PFSK-1 (cell line): ENCODE data around the gene LDB2.

Experiments
- FOXP2 ChIP-seq: optimal IDR thresholded peaks from 2 replicates; pipeline ENCODE3; 2011; ENCODE audit warnings: borderline replicate concordance, control low read depth, inconsistent platforms; ENCODE audit not compliant: insufficient read depth; ENCODE audit errors: extremely low read length, extremely low read depth
- POLR2AphosphoS5 ChIP-seq: IDR thresholded peaks from 2 replicates; pipeline ENCODE4 v1.6.1; 2012; ENCODE audit warnings: low read depth, mild to moderate bottlenecking, control low read depth, low read length, moderate library complexity
- SIN3A ChIP-seq: IDR thresholded peaks from 2 replicates; pipeline ENCODE4 v1.6.1; 2012; ENCODE audit warnings: mild to moderate bottlenecking, low read length, moderate library complexity, borderline replicate concordance; ENCODE audit not compliant: insufficient read depth
- TAF1 ChIP-seq: IDR thresholded peaks from 2 replicates; pipeline ENCODE4 v1.6.1; 2012; ENCODE audit warnings: low read length, control low read depth, borderline replicate concordance; ENCODE audit not compliant: insufficient read depth
- TF ChIP-seq, protein P1 (sequence below), 2 experiments: IDR thresholded peaks; 2 replicates each; pipeline versions ENCODE4 v1.6.1 to v1.8.0; 2011 to 2012; ENCODE audit warnings: low read depth in 2 of 2, low read length in 2 of 2, control low read depth in 1 of 2, inconsistent platforms in 1 of 2, mild to moderate bottlenecking in 1 of 2, moderate library complexity in 1 of 2; ENCODE audit not compliant: insufficient read depth in 1 of 2

DNA sequence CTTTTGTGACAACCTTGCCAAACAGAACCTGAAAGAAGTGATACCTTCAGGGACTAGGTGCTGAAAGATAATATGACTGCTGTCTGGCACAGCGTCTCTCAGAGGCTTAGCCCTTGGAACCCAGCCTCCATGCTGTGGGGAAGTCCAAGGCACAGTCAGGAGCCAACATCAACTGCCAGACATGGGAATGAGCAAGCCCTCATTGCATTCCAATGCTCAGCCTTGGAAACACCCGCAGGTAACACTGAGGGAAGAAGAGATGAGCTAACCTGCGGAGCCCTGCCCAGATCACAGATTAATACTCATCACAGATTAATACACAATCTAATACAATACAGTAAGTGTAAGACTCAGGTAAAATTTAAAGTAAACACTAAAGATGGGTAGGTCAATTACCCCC, 31.5 kb downstream of the LDB2 start:
- TF ChIP-seq POLR2AphosphoS5 = no peak
- no peak for TF ChIP-seq TAF1
- TF ChIP-seq SIN3A = no peak
- TF ChIP-seq, protein P1, sequence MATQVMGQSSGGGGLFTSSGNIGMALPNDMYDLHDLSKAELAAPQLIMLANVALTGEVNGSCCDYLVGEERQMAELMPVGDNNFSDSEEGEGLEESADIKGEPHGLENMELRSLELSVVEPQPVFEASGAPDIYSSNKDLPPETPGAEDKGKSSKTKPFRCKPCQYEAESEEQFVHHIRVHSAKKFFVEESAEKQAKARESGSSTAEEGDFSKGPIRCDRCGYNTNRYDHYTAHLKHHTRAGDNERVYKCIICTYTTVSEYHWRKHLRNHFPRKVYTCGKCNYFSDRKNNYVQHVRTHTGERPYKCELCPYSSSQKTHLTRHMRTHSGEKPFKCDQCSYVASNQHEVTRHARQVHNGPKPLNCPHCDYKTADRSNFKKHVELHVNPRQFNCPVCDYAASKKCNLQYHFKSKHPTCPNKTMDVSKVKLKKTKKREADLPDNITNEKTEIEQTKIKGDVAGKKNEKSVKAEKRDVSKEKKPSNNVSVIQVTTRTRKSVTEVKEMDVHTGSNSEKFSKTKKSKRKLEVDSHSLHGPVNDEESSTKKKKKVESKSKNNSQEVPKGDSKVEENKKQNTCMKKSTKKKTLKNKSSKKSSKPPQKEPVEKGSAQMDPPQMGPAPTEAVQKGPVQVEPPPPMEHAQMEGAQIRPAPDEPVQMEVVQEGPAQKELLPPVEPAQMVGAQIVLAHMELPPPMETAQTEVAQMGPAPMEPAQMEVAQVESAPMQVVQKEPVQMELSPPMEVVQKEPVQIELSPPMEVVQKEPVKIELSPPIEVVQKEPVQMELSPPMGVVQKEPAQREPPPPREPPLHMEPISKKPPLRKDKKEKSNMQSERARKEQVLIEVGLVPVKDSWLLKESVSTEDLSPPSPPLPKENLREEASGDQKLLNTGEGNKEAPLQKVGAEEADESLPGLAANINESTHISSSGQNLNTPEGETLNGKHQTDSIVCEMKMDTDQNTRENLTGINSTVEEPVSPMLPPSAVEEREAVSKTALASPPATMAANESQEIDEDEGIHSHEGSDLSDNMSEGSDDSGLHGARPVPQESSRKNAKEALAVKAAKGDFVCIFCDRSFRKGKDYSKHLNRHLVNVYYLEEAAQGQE (IDR thresholded peaks at IDR 0.05; ENCODE audit: insufficient read depth in 1 of 2, low read depth in 2 of 2, low read length in 2 of 2) = no peak
- no peak for TF ChIP-seq FOXP2
